WTC11 (cell line): ENCODE results near the gene LYSMD3. TPM values are rescaled to one million over a fixed set of nuclear protein-coding genes. Genes with fewer than 3 reads are reported as not detected.

ENCODE experiments used
- ATAC-seq: fragments of 200-7000 bp; cut with Tn5 transposase; 2 replicates; pipeline ENCODE4 v1.10.0; 2021; ENCODE audit warnings: mild to moderate bottlenecking, moderate library complexity
- CTCF ChIA-PET: fragments of 300-600 bp; sonication (Branson Sonifier 250); formaldehyde crosslinking; loops from one replicate; lab custom pipeline; 2021; ENCODE audit warnings: antibody characterized with exemption; lab: Charles Lee
- POLR2A ChIA-PET: fragments of 350-600 bp; sonication (Branson Sonifier 250); formaldehyde crosslinking; loops from one replicate; lab custom pipeline; 2021; ENCODE audit warnings: antibody characterized with exemption; lab: Charles Lee
- DNase-seq: peaks from one replicate; pipeline ENCODE4 v3.0.0; 2021; ENCODE audit warnings: low spot score
- H3K27ac Mint-ChIP-seq: 2 replicates; pipeline ENCODE4 v1.8.0; 2021; ENCODE audit warnings: mixed read lengths
- H3K27me3 Mint-ChIP-seq: 2 replicates; pipeline ENCODE4 v1.8.0; 2021; ENCODE audit warnings: low read depth, mild to moderate bottlenecking, moderate library complexity, mixed read lengths
- H3K36me3 Mint-ChIP-seq: 2 replicates; pipeline ENCODE4 v1.8.0; 2021; ENCODE audit warnings: mixed read lengths
- H3K4me1 Mint-ChIP-seq: 2 replicates; pipeline ENCODE4 v1.8.0; 2022; ENCODE audit warnings: mixed read lengths
- H3K4me3 Mint-ChIP-seq: 2 replicates; pipeline ENCODE4 v1.8.0; 2021; ENCODE audit warnings: mild to moderate bottlenecking, moderate library complexity, mixed read lengths
- H3K9me3 Mint-ChIP-seq: 2 replicates; pipeline ENCODE4 v1.8.0; 2021; ENCODE audit warnings: mixed read lengths
- AR ChIP-seq: fragments of 250-450 bp; sonication (Bioruptor Pico); IDR thresholded peaks from 2 replicates; pipeline ENCODE4 v1.9.0; 2021; ENCODE audit warnings: mild to moderate bottlenecking
- ARID4B ChIP-seq: sonication (generic); formaldehyde crosslinking; IDR thresholded peaks from 2 replicates; pipeline ENCODE4 v1.8.0; 2023; ENCODE audit warnings: missing genetic modification reagents, mild to moderate bottlenecking, borderline replicate concordance
- CREB1 ChIP-seq: sonication (generic); formaldehyde crosslinking; IDR thresholded peaks from 2 replicates; pipeline ENCODE4 v1.8.0; 2023; ENCODE audit warnings: mild to moderate bottlenecking, missing genetic modification reagents
- ELF4 ChIP-seq: sonication (generic); formaldehyde crosslinking; IDR thresholded peaks from 2 replicates; pipeline ENCODE4 v1.8.1; 2022; ENCODE audit warnings: low read depth, mild to moderate bottlenecking, moderate library complexity, missing genetic modification reagents
- ERG ChIP-seq: fragments of 250-450 bp; sonication (Bioruptor Pico); IDR thresholded peaks from 2 replicates; pipeline ENCODE4 v1.8.0; 2021; ENCODE audit warnings: mild to moderate bottlenecking
- GRHL2 ChIP-seq: fragments of 250-450 bp; sonication (Bioruptor Pico); IDR thresholded peaks from 2 replicates; pipeline ENCODE4 v1.8.0; 2022; ENCODE audit warnings: mild to moderate bottlenecking, moderate library complexity; ENCODE audit not compliant: insufficient replicate concordance, severe bottlenecking
- GTF2I ChIP-seq: fragments of 250-450 bp; sonication (Bioruptor Pico); conservative IDR thresholded peaks from 2 replicates; pipeline ENCODE4 v1.4.0; 2021; ENCODE audit warnings: mild to moderate bottlenecking
- KAT7 ChIP-seq: sonication (generic); formaldehyde crosslinking; IDR thresholded peaks from 2 replicates; pipeline ENCODE4 v1.8.1; 2023; ENCODE audit warnings: missing genetic modification reagents, mild to moderate bottlenecking, borderline replicate concordance
- MLX ChIP-seq: sonication (generic); formaldehyde crosslinking; IDR thresholded peaks from 2 replicates; pipeline ENCODE4 v1.8.1; 2023; ENCODE audit warnings: mild to moderate bottlenecking, missing genetic modification reagents, moderate library complexity
- NFE2L1 ChIP-seq: sonication (generic); formaldehyde crosslinking; IDR thresholded peaks from 2 replicates; pipeline ENCODE4 v1.8.1; 2023; ENCODE audit warnings: missing genetic modification reagents
- NFYB ChIP-seq: sonication (generic); formaldehyde crosslinking; conservative IDR thresholded peaks from 2 replicates; pipeline ENCODE4 v1.8.0; 2022; ENCODE audit warnings: low read depth, missing genetic modification reagents
- NR1H2 ChIP-seq: sonication (generic); formaldehyde crosslinking; IDR thresholded peaks from 2 replicates; pipeline ENCODE4 v1.9.0; 2021; ENCODE audit warnings: mild to moderate bottlenecking, moderate library complexity, missing genetic modification reagents
- NR2C2 ChIP-seq: sonication (generic); formaldehyde crosslinking; IDR thresholded peaks from 2 replicates; pipeline ENCODE4 v1.8.0; 2022; ENCODE audit warnings: mild to moderate bottlenecking, missing genetic modification reagents
- PREB ChIP-seq: sonication (generic); formaldehyde crosslinking; IDR thresholded peaks from 2 replicates; pipeline ENCODE4 v1.8.1; 2022; ENCODE audit warnings: mild to moderate bottlenecking, missing genetic modification reagents, moderate library complexity, borderline replicate concordance
- PRRX2 ChIP-seq: fragments of 250-450 bp; sonication (Bioruptor Pico); IDR thresholded peaks from 2 replicates; pipeline ENCODE4 v1.8.0; 2021; ENCODE audit warnings: mild to moderate bottlenecking
- TEAD4 ChIP-seq: sonication (generic); formaldehyde crosslinking; IDR thresholded peaks from 2 replicates; pipeline ENCODE4 v1.8.0; 2022; ENCODE audit warnings: mild to moderate bottlenecking, missing genetic modification reagents
- ZMAT4 ChIP-seq: fragments of 250-450 bp; sonication (Bioruptor Pico); IDR thresholded peaks from 2 replicates; pipeline ENCODE4 v1.9.0; 2021; ENCODE audit warnings: mild to moderate bottlenecking
- ZNF138 ChIP-seq: sonication (generic); formaldehyde crosslinking; conservative IDR thresholded peaks from 2 replicates; pipeline ENCODE4 v1.8.1; 2022; ENCODE audit warnings: mild to moderate bottlenecking, moderate library complexity, missing genetic modification reagents
- ZNF416 ChIP-seq: fragments of 250-450 bp; sonication (Bioruptor Pico); IDR thresholded peaks from 2 replicates; pipeline ENCODE4 v1.9.0; 2021; ENCODE audit warnings: mild to moderate bottlenecking, inconsistent platforms
- ZSCAN18 ChIP-seq: fragments of 250-450 bp; sonication (Bioruptor Pico); IDR thresholded peaks from 2 replicates; pipeline ENCODE4 v2.1.2; 2022; ENCODE audit warnings: mild to moderate bottlenecking, moderate library complexity
- total RNA-seq: library from RNA; stranded (reverse); gene quantifications from 3 replicates; pipeline ENCODE4 v1.2.3, GENCODE V29; 2021

The LYSMD3 gene
- total RNA-seq, 1 experiment from 2014 or later: 15.8 TPM

GRCh38 chr5:90542827-90543519 is 13.6 kb upstream of the LYSMD3 start:
- ChIA-PET CTCF (no interaction called here), POLR2A (no interaction called here)
- H3K36me3 Mint-ChIP-seq: no peaks in the 10 kb centered on the region
- no peaks in the 10 kb centered on the region for H3K27me3 Mint-ChIP-seq
- no peak overlapping the region for H3K4me3 Mint-ChIP-seq
- TF ChIP-seq NR2C2 (CRISPR knock-in tag): no peak
- H3K27ac Mint-ChIP-seq: peak overlapping the region; percentile 86
- H3K9me3 Mint-ChIP-seq: peaks cover 19% of the 10 kb centered on the region
- ATAC-seq (peak; percentile 83), DNase-seq (no peak)
- peaks cover 49% of the 10 kb centered on the region for H3K4me1 Mint-ChIP-seq

GRCh38 chr5:90534922-90535321 is 5.5 kb upstream of the LYSMD3 start:
- no peak for ATAC-seq

GRCh38 chr5:90533794-90534193 is 4.4 kb upstream of the LYSMD3 start:
- TF ChIP-seq ZSCAN18 (CRISPR knock-in tag) (no peak), PRRX2 (CRISPR knock-in tag) (no peak), ZMAT4 (CRISPR knock-in tag) (no peak), ARID4B (CRISPR knock-in tag) (no peak), KAT7 (CRISPR knock-in tag) (no peak), NFE2L1 (CRISPR knock-in tag) (no peak), GTF2I (no peak), AR (no peak), PREB (CRISPR knock-in tag) (no peak), TEAD4 (CRISPR knock-in tag) (no peak), NR1H2 (CRISPR knock-in tag) (no peak), GRHL2 (CRISPR knock-in tag) (no peak), ZNF138 (no peak), ELF4 (CRISPR knock-in tag) (no peak), ZNF416 (CRISPR knock-in tag) (no peak), CREB1 (CRISPR knock-in tag) (no peak), ERG (CRISPR knock-in tag) (no peak), NR2C2 (CRISPR knock-in tag) (no peak), MLX (CRISPR knock-in tag) (no peak)
- TF ChIP-seq, all 79 proteins: peak for 0
- ATAC-seq: no peak
- Mint-ChIP-seq H3K4me3 (no peak overlapping the region), H3K36me3 (no peaks in the 10 kb centered on the region), H3K4me1 (peaks cover 24% of the 10 kb centered on the region), H3K27me3 (no peaks in the 10 kb centered on the region), H3K27ac (peak overlapping the region; percentile 17; the same call in 1 of the 2 replicates), H3K9me3 (no peaks in the 10 kb centered on the region; the same call in 1 of the 2 replicates)
- no peak for DNase-seq
- ChIA-PET POLR2A (no interaction called here), CTCF (no interaction called here)

More at GRCh38 chr5:90534922-90535321, 5.5 kb upstream of the LYSMD3 start:
- DNase-seq: no peak
- POLR2A ChIA-PET: no interaction called here
- Mint-ChIP-seq H3K36me3 (no peaks in the 10 kb centered on the region), H3K27me3 (no peaks in the 10 kb centered on the region), H3K9me3 (peaks cover 5% of the 10 kb centered on the region; the same call in 1 of the 2 replicates), H3K27ac (no peak overlapping the region), H3K4me3 (no peak overlapping the region), H3K4me1 (peaks cover 24% of the 10 kb centered on the region)
- CTCF ChIA-PET: no interaction called here
- TF ChIP-seq NFYB (CRISPR knock-in tag): no peak
- TF ChIP-seq, all 79 proteins: peak for 0
